ENCODE measurements around the gene RBM47.

- TF ChIP-seq FOXK2 (IDR thresholded peaks at IDR 0.05) (no peak), BHLHE40 (IDR thresholded peaks at IDR 0.05; ENCODE audit: borderline replicate concordance) (no peak), L3MBTL2 (conservative IDR thresholded peaks at IDR 0.05) (no peak), SUZ12 (IDR thresholded peaks at IDR 0.05) (no peak), SP1 (IDR thresholded peaks at IDR 0.05) (no peak), FOXM1 (IDR thresholded peaks at IDR 0.05; ENCODE audit: borderline replicate concordance) (no peak), CTBP1 (IDR thresholded peaks at IDR 0.05; ENCODE audit: borderline replicate concordance) (no peak), HDGF (IDR thresholded peaks at IDR 0.05; ENCODE audit: borderline replicate concordance) (no peak), NFRKB (IDR thresholded peaks at IDR 0.05) (no peak), ZNF384 (IDR thresholded peaks at IDR 0.05) (no peak), LEF1 (IDR thresholded peaks at IDR 0.05; ENCODE audit: borderline replicate concordance) (no peak), ARNT (IDR thresholded peaks at IDR 0.05) (no peak), ELF4 (IDR thresholded peaks at IDR 0.05) (no peak)
Measured at GRCh38 chr4:40582413-40582812, 47.3 kb downstream of the RBM47 start.
